NB4 (cell line): ENCODE results near the gene TEAD1.

ENCODE experiments used
- CTCF ChIP-seq: IDR thresholded peaks from one replicate; pipeline ENCODE4 v1.5.1; 2012; ENCODE audit warnings: low read depth, low read length
- MAX ChIP-seq: IDR thresholded peaks from 2 replicates; pipeline ENCODE4 v1.6.1; 2011; ENCODE audit warnings: low read depth, low read length
- POLR2A ChIP-seq: IDR thresholded peaks from 2 replicates; pipeline ENCODE4 v1.6.1; 2011; ENCODE audit warnings: mild to moderate bottlenecking; ENCODE audit not compliant: insufficient read length; ENCODE audit errors: extremely low read depth

- no peak for TF ChIP-seq CTCF
- no peak for TF ChIP-seq POLR2A
- TF ChIP-seq MAX: no peak
These were observed 138.6 kb downstream of the TEAD1 start for GRCh38 chr11:12812849-12813248.
